DOHH2 (cell line): Measurements from ENCODE around the gene MTFMT.

ENCODE experiments used
- H3F3A ChIP-seq: fragments of 200-600 bp; sonication (generic), shearing (Covaris generic); 2 replicates; pipeline ENCODE4 v1.6.0; 2016; ENCODE audit warnings: antibody characterized with exemption, mild to moderate bottlenecking; ENCODE audit not compliant: control insufficient read depth, insufficient read depth
- H3K27ac ChIP-seq: fragments of 200-600 bp; sonication (generic); 2 replicates; pipeline ENCODE4 v1.5.1; 2014; ENCODE audit warnings: low read depth, mild to moderate bottlenecking, low read length, moderate library complexity
- H3K27me3 ChIP-seq: fragments of 200-600 bp; sonication (generic); 2 replicates; pipeline ENCODE4 v1.6.1; 2014; ENCODE audit warnings: mild to moderate bottlenecking, low read length, mixed read lengths; ENCODE audit not compliant: control insufficient read depth
- H3K36me3 ChIP-seq: fragments of 200-600 bp; sonication (generic); 2 replicates; pipeline ENCODE4 v1.6.1; 2014; ENCODE audit warnings: mild to moderate bottlenecking, low read length, moderate library complexity, mixed read lengths; ENCODE audit not compliant: control insufficient read depth
- H3K4me1 ChIP-seq: fragments of 200-600 bp; sonication (generic); 2 replicates; pipeline ENCODE4 v1.6.1; 2014; ENCODE audit warnings: mild to moderate bottlenecking, low read length, mixed read lengths; ENCODE audit not compliant: control insufficient read depth
- H3K4me2 ChIP-seq: fragments of 200-600 bp; sonication (generic); 2 replicates; pipeline ENCODE4 v1.6.0; 2014; ENCODE audit warnings: mild to moderate bottlenecking, low read length, moderate library complexity
- H3K4me3 ChIP-seq: fragments of 200-600 bp; sonication (generic); 2 replicates; pipeline ENCODE4 v1.5.1; 2014; ENCODE audit warnings: mild to moderate bottlenecking, low read length, mixed read lengths
- H3K79me2 ChIP-seq: fragments of 200-600 bp; sonication (generic); 2 replicates; pipeline ENCODE4 v1.6.1; 2014; ENCODE audit warnings: mild to moderate bottlenecking, low read length, mixed read lengths; ENCODE audit not compliant: control insufficient read depth
- H3K9me2 ChIP-seq: fragments of 200-600 bp; sonication (generic); replicated peaks from 2 replicates; pipeline ENCODE4 v1.6.1; 2014; ENCODE audit warnings: mild to moderate bottlenecking, low read length, mixed read lengths; ENCODE audit not compliant: control insufficient read depth
- H3K9me3 ChIP-seq: fragments of 200-600 bp; sonication (generic); 2 replicates; pipeline ENCODE4 v1.6.1; 2014; ENCODE audit warnings: antibody characterized with exemption, low read length, mixed read lengths; ENCODE audit not compliant: control insufficient read depth, insufficient read depth
- H4K20me1 ChIP-seq: fragments of 200-600 bp; sonication (generic); 2 replicates; pipeline ENCODE4 v1.6.0; 2014; ENCODE audit warnings: low read depth, mild to moderate bottlenecking, antibody characterized with exemption, low read length, moderate library complexity; ENCODE audit not compliant: control insufficient read depth, insufficient read depth
- EZH2phosphoT487 ChIP-seq: fragments of 200-600 bp; sonication (generic); IDR thresholded peaks from 2 replicates; pipeline ENCODE4 v1.6.1; 2017; ENCODE audit warnings: borderline replicate concordance, mild to moderate bottlenecking, antibody characterized with exemption, low read length, moderate library complexity, mixed read lengths
- TF ChIP-seq, protein P1 (sequence below): fragments of 200-600 bp; sonication (generic); IDR thresholded peaks from one replicate; pipeline ENCODE4 v1.5.1; 2014; ENCODE audit warnings: antibody characterized with exemption, mild to moderate bottlenecking, low read depth, low read length; ENCODE audit not compliant: poor library complexity, severe bottlenecking

Gene MTFMT

GRCh38 chr15:65028921-65029735 is at the start of gene MTFMT:
Gene MTFMT (minus strand): TSS chr15:65029639. CDS start chr15:65029613, 26 bp downstream.
- H3K9me2 ChIP-seq, result no peaks in the 10 kb centered on the region
- peak within 1 kb of the TSS; percentile 93 for H3K4me3 ChIP-seq
- H3K9me3 ChIP-seq, result no peaks in the 10 kb centered on the region
- TF ChIP-seq, protein P1, sequence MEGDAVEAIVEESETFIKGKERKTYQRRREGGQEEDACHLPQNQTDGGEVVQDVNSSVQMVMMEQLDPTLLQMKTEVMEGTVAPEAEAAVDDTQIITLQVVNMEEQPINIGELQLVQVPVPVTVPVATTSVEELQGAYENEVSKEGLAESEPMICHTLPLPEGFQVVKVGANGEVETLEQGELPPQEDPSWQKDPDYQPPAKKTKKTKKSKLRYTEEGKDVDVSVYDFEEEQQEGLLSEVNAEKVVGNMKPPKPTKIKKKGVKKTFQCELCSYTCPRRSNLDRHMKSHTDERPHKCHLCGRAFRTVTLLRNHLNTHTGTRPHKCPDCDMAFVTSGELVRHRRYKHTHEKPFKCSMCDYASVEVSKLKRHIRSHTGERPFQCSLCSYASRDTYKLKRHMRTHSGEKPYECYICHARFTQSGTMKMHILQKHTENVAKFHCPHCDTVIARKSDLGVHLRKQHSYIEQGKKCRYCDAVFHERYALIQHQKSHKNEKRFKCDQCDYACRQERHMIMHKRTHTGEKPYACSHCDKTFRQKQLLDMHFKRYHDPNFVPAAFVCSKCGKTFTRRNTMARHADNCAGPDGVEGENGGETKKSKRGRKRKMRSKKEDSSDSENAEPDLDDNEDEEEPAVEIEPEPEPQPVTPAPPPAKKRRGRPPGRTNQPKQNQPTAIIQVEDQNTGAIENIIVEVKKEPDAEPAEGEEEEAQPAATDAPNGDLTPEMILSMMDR, result peak; percentile 27
- no peak for TF ChIP-seq EZH2phosphoT487
- peak within 1 kb of the TSS; percentile 90 for H3K4me2 ChIP-seq
- H3K79me2 ChIP-seq, result peaks cover 20% of the 10 kb centered on the region
- H3F3A ChIP-seq, result no peaks in the 10 kb centered on the region
- H3K27me3 ChIP-seq, result peaks cover 17% of the 10 kb centered on the region
- H3K27ac ChIP-seq, result no peak within 1 kb of the TSS
- peaks cover 26% of the 10 kb centered on the region for H3K36me3 ChIP-seq
- H4K20me1 ChIP-seq, result no peaks in the 10 kb centered on the region
- peaks cover 30% of the 10 kb centered on the region for H3K4me1 ChIP-seq

- TF ChIP-seq EZH2phosphoT487, result no peak
- TF ChIP-seq, protein P1, result no peak
- Histone ChIP-seq H3F3A (no peaks in the 10 kb centered on the region), H4K20me1 (no peaks in the 10 kb centered on the region), H3K4me2 (no peak overlapping the region), H3K9me2 (no peaks in the 10 kb centered on the region), H3K4me1 (no peaks in the 10 kb centered on the region), H3K79me2 (no peaks in the 10 kb centered on the region), H3K27me3 (peaks cover 30% of the 10 kb centered on the region), H3K9me3 (no peaks in the 10 kb centered on the region), H3K4me3 (no peak overlapping the region), H3K27ac (no peak overlapping the region), H3K36me3 (no peaks in the 10 kb centered on the region)
Measured at GRCh38 chr15:65077981-65078352, 48.5 kb upstream of the MTFMT start.

DNA sequence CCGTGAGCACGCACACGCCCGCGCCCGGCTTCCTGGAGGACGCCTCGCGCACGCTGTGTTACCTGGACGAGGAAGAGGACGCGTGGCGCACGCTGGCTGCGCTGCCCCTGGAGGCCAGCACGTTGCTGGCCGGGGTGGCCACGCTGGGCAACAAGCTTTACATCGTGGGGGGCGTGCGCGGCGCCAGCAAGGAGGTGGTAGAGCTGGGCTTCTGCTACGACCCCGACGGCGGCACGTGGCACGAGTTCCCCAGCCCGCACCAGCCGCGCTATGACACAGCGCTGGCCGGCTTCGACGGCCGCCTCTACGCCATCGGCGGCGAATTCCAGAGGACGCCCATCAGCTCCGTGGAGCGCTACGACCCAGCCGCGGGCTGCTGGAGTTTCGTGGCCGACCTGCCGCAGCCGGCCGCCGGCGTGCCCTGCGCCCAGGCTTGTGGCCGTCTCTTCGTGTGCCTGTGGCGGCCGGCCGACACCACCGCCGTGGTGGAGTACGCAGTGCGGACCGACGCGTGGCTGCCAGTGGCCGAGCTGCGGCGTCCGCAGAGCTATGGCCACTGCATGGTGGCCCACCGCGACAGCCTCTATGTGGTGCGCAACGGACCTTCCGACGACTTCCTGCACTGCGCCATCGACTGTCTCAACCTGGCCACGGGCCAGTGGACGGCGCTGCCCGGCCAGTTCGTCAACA is 48.0 kb upstream of the MTFMT start:
- no peak for TF ChIP-seq EZH2phosphoT487
- TF ChIP-seq, protein P1, result no peak
- H3K4me2 ChIP-seq, result no peak overlapping the region
- no peaks in the 10 kb centered on the region for H3K36me3 ChIP-seq
- H3F3A ChIP-seq, result no peaks in the 10 kb centered on the region
- peaks cover 25% of the 10 kb centered on the region for H3K27me3 ChIP-seq
- no peaks in the 10 kb centered on the region for H3K9me2 ChIP-seq
- H3K9me3 ChIP-seq, result no peaks in the 10 kb centered on the region
- H3K27ac ChIP-seq, result no peak overlapping the region
- H4K20me1 ChIP-seq, result no peaks in the 10 kb centered on the region
- H3K4me3 ChIP-seq, result no peak overlapping the region
- no peaks in the 10 kb centered on the region for H3K79me2 ChIP-seq
- H3K4me1 ChIP-seq, result peaks cover under 1% of the 10 kb centered on the region; the same call in 1 of the 2 replicates
